Measurements from ENCODE around the gene AEBP2. TPM values are rescaled to one million over a fixed set of nuclear protein-coding genes. Genes with fewer than 3 reads are reported as not detected.

The AEBP2 gene
- total and polyA plus RNA-seq, 2 of the 8 experiments (the other 6 are each of a cell fraction or from before 2014, with no cell fraction given): 13.6 to 61.4 TPM

DNA sequence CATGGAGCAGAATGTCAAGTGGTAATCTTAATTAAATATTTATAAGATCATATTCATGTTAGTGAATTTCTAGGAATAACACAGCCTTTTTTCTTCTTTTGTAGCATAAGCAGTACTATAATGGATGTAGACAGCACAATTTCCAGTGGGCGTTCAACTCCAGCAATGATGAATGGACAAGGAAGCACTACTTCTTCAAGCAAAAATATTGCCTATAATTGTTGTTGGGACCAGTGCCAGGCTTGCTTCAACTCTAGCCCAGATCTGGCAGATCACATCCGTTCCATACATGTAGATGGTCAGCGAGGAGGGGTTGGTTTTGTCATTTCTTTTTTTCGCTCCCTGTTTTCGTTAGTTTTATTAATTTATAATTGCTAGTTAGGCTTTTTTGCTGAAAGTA, 23.1 kb downstream of the AEBP2 start:
- H3K9ac ChIP-seq (replicated peaks in 1 of 4; ENCODE audit: extremely low read depth in 1 of 4, low read depth in 3 of 4, low read length in 3 of 4): no peak overlapping the region
- no peak overlapping the region for H2BK5ac ChIP-seq (ENCODE audit: low read depth, low read length)
- no peak overlapping the region for H2BK15ac ChIP-seq (ENCODE audit: low read length)
- H3K4ac ChIP-seq (replicated peaks; ENCODE audit: insufficient read length, low read depth, low read length): no peak overlapping the region
- no peak overlapping the region for H4K91ac ChIP-seq (replicated peaks; ENCODE audit: insufficient read length, low read length)
- H4K5ac ChIP-seq (ENCODE audit: insufficient read length, low read depth, low read length): no peak overlapping the region
- peaks cover 4 to 52% (median 22%) of the 10 kb centered on the region in 4 experiments; a peak in 7 of 8 replicates for H3K36me3 ChIP-seq (ENCODE audit: control insufficient read depth in 2 of 4, insufficient read depth in 4 of 4, low read length in 3 of 4)
- H3K4me1 ChIP-seq (replicated peaks in 1 of 4; ENCODE audit: control insufficient read depth in 3 of 4, insufficient read depth in 4 of 4, low read length in 3 of 4): peaks cover 0 to 11% (median 1%) of the 10 kb centered on the region in 4 experiments; a peak in 3 of 7 replicates
- H3K4me3 ChIP-seq (ENCODE audit: extremely low read depth in 1 of 4, insufficient read depth in 2 of 4, low read depth in 3 of 4, low read length in 4 of 4): no peak overlapping the region
- no peak overlapping the region for H3K18ac ChIP-seq (ENCODE audit: extremely low read depth, low read length)
- no peak for FAIRE-seq
- H4K20me1 ChIP-seq (replicated peaks in 1 of 2; ENCODE audit: control insufficient read depth in 1 of 2, insufficient read depth in 2 of 2, low read length in 2 of 2): peaks cover 15 to 17% of the 10 kb centered on the region in 2 experiments
- no peak overlapping the region for H3K56ac ChIP-seq (replicated peaks; ENCODE audit: insufficient read length, low read depth, low read length)
- ChIA-PET CTCF (ENCODE audit: partially characterized antibody) (no interaction called here), POLR2A (ENCODE audit: partially characterized antibody) (no interaction called here)
- H2BK20ac ChIP-seq (ENCODE audit: low read length): no peak overlapping the region
- no peak overlapping the region for H2AK5ac ChIP-seq (ENCODE audit: low read depth, low read length)
- H3K27ac ChIP-seq (ENCODE audit: low read depth, low read length): no peak overlapping the region
- H2AFZ ChIP-seq (ENCODE audit: low read length): no peak overlapping the region
- peaks cover 20 to 97% of the 10 kb centered on the region in 2 experiments for H3K79me2 ChIP-seq (ENCODE audit: control insufficient read depth in 1 of 2, insufficient read depth in 2 of 2, low read length in 2 of 2)
- H2BK12ac ChIP-seq (ENCODE audit: low read depth, low read length): no peak overlapping the region
- H3K9me3 ChIP-seq (ENCODE audit: insufficient read depth in 2 of 2, low read depth in 1 of 2, low read length in 1 of 2): no peaks in the 10 kb centered on the region
- no peak overlapping the region for H3K23ac ChIP-seq (ENCODE audit: insufficient read length)
- H3K79me1 ChIP-seq (ENCODE audit: low read depth, low read length): peaks cover 3% of the 10 kb centered on the region; the same call in 1 of the 2 replicates
- WGBS, 2 experiments (ENCODE audit: extremely low coverage in 1 of 2, insufficient coverage in 1 of 2, insufficient read length in 1 of 2, insufficient replicate concordance in 2 of 2, low coverage in 1 of 2, low lambda C conversion rate in 2 of 2, missing lambda C conversion rate in 1 of 2): 95% methylated on average over 5 of the region's 5 CpGs; no CpG with 5 or more reads in 1 of the 2 experiments
- no peak overlapping the region for H3K4me2 ChIP-seq (ENCODE audit: insufficient read depth in 1 of 2, low read depth in 2 of 2, low read length in 2 of 2)
- DNase-seq (ENCODE audit: low read depth in 1 of 2, low spot score in 2 of 2): no peak
- H4K8ac ChIP-seq (ENCODE audit: extremely low read depth, insufficient read depth, low read length): no peak overlapping the region
- peaks cover 2% of the 10 kb centered on the region; the same call in 1 of the 2 replicates for H3K23me2 ChIP-seq (ENCODE audit: low read depth, low read length)
- H2BK120ac ChIP-seq (replicated peaks; ENCODE audit: low read depth, low read length): no peak overlapping the region
- H3K14ac ChIP-seq (ENCODE audit: insufficient read length): no peak overlapping the region
- no peaks in the 10 kb centered on the region for H3K27me3 ChIP-seq (replicated peaks in 1 of 4; ENCODE audit: control insufficient read depth in 3 of 4, extremely low read depth in 1 of 4, insufficient read depth in 3 of 4, low read length in 3 of 4)
- TF ChIP-seq FOSL1 (IDR thresholded peaks at IDR 0.05; ENCODE audit: insufficient read depth, low read depth, low read length) (no peak), TAF1 (IDR thresholded peaks at IDR 0.05; ENCODE audit: low read depth, low read length) (no peak), MAFK (IDR thresholded peaks at IDR 0.05; ENCODE audit: low read depth, low read length) (no peak), SUZ12 (IDR thresholded peaks at IDR 0.05; ENCODE audit: low read length) (no peak), CHD2 (IDR thresholded peaks at IDR 0.05; ENCODE audit: low read length) (no peak), CTBP2 (IDR thresholded peaks at IDR 0.05; ENCODE audit: borderline replicate concordance, insufficient read depth, insufficient read length, low read length) (no peak)

Data from H1 (cell line).